GM21390 (cell line): ENCODE data around the gene NDUFA3.
A peak's percentile ranks its signal among the peaks of the same experiment; 100 is the strongest.

Experiments
- ATAC-seq: cut with Tn5 transposase; IDR thresholded peaks from one replicate; pipeline ENCODE4 v1.9.1; 2021; ENCODE audit not compliant: unreplicated experiment

The NDUFA3 gene

GRCh38 chr19:54107876-54108490 is 5.3 kb downstream of the NDUFA3 start:
- ATAC-seq = no peak

DNA sequence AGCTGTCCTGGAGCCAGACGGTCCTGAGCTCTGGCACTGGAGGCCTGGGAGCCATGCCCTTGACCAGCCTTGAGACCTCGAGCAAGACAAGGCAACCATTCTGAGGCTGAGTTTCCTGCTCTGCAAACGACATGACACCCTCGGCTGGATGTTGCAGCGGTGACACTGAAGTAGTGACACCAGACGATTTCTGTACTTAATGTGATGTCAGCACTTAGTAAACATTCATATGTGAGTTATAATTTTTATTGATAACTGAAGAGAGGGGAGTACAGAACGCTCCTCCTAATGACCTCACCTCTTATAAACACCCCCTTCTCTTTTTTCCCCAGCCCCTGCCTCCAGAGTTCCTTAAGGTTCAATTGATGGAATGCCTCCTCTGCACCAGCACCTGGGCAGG is 5.8 kb downstream of the NDUFA3 start:
- ATAC-seq = no peak

DNA sequence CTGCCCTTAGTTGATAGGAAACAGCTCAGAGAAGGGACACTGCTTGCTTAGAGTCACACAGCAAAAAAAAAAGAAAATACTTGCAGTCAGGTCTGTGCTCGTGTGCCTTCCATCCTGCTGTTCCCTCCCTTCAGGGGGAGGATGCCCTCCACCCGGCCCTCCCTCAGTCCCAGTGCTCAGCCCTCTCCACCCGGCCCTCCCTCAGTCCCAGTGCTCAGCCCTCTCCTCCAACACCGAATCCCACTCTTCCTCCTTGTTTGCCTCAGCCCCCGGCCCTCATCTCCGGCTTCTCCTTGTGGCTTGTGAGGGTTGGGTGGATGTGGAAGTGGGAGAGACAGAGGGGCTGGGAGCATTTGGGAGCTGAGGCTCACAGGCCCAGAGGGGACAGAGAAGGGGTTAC is 7.0 kb downstream of the NDUFA3 start:
- no peak for ATAC-seq

GRCh38 chr19:54114340-54115108 is 11.9 kb downstream of the NDUFA3 start:
- no peak for ATAC-seq

GRCh38 chr19:54115109-54116063 is 12.7 kb downstream of the NDUFA3 start, which contains the start of the genes PRPF31 and TFPT:
Gene PRPF31, plus strand, starts transcription at chr19:54115754. Its CDS starts 2,525 bp downstream, at chr19:54118279.
Gene TFPT, minus strand, starts transcription at chr19:54115657. Its CDS starts 388 bp downstream, at chr19:54115269.
- peak; percentile 77 for ATAC-seq

- ATAC-seq = no peak
These were observed 18.6 kb downstream of the NDUFA3 start for GRCh38 chr19:54121259-54121658.

DNA sequence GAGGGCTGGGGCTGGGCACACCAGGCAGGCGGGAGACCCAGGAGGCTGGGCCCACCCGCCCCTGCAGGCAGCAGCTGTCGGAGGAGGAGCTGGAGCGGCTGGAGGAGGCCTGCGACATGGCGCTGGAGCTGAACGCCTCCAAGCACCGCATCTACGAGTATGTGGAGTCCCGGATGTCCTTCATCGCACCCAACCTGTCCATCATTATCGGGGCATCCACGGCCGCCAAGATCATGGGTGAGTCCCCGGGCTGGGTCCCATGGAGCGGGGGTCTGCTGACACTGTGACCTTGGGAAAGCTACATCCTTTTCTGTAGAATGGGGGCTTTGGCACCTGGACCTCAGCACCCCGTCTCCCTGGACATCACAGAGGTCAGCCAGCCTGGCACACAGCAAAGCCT is 21.0 kb downstream of the NDUFA3 start:
- no peak for ATAC-seq

GRCh38 chr19:54124393-54124792 is 21.7 kb downstream of the NDUFA3 start:
- no peak for ATAC-seq

GRCh38 chr19:54125713-54126112 is 23.1 kb downstream of the NDUFA3 start:
- ATAC-seq = no peak

DNA sequence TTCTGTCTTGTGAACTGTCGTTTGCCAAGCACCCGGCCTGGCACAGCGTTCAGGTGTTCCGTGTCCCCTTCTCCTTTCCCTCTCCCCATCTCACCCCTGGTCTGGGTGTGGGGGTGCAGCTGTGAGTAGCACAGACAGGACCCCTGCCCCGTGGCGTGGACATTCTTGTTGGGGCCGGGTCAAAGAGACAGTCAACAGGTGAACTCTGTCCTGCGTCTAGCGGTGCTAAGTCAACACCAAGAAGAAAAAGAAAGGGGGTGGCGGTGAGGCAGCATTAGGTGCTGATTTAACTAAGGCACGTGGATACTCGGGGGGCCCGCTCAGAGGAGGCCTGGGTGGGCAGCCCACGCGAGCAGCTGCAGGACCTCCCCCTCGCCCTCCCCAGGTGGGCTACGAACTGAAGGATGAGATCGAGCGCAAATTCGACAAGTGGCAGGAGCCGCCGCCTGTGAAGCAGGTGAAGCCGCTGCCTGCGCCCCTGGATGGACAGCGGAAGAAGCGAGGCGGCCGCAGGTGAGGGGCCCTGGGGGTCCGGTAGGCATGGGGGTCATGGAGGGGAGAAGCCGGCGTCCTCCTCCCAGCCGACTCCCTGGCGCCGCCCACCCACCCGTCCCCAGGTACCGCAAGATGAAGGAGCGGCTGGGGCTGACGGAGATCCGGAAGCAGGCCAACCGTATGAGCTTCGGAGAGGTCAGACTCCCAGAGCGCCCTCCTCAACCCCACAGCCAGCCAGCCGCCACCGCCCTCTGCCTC is 25.2 kb downstream of the NDUFA3 start:
- ATAC-seq = no peak

DNA sequence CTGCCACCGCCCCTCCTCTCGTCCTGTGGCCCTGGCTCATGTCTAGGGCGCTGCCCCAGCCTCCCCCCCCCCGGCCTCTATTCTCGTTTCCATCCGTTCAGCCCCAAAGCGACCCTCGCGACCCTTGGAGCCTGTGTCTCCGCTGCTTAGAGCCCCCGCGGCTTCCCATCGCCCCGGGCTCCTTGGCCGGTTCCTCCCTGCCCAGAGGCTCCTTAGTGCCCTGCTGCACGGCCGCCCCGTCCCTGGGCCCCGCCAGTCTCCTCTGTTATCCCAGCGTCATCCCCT is 25.7 kb downstream of the NDUFA3 start:
- no peak for ATAC-seq

DNA sequence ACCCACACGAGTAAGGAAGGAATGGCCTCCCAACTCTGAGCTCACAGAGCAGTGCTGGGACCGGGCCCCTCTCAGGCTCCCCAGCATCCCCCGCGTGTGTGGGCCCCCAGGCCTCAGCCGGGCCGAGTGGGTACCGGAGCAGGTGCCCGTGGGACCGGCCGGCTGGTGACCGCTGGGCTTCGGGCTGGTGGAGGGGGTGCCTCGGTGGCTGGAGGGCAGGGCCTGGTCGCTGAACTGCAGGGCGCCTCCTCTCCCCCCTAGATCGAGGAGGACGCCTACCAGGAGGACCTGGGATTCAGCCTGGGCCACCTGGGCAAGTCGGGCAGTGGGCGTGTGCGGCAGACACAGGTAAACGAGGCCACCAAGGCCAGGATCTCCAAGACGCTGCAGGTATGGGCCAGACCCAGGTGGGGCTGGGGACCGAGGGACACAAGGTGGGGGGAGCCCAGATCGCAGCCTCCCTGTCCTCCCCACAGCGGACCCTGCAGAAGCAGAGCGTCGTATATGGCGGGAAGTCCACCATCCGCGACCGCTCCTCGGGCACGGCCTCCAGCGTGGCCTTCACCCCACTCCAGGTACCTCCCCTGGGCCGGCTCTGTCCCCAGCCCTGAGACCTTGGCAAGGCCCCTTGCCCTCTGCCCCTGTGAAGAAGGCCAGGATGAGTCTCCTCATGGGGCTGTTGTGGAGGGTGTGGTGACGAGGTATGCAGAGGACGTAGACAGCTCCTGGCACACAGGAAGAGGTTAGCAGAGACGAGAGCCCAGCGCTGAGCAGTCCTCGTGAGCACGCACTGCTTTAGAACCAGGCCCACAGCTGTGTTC is 26.4 kb downstream of the NDUFA3 start:
- ATAC-seq = no peak

DNA sequence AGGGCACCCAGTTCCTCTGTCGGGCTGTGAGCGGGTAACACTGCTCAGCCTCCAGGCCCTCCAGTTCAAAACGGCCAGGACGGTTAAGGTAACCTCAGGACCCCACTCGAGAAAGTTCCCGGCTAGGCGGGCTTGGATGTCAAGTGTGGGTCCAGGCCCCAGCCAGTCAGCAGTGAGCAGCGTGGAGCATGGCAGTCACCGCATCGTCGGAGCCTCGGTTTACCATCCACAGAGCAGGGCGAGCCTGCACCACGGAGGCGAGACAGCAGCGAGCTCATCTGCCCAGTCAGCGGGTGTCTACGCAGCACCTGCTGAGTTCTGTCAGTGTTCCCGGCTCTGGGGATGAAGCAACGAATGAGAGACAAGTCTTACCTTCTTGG is 27.0 kb downstream of the NDUFA3 start:
- no peak for ATAC-seq

- ATAC-seq = no peak
These were observed 30.8 kb downstream of the NDUFA3 start for GRCh38 chr19:54133312-54133956.

DNA sequence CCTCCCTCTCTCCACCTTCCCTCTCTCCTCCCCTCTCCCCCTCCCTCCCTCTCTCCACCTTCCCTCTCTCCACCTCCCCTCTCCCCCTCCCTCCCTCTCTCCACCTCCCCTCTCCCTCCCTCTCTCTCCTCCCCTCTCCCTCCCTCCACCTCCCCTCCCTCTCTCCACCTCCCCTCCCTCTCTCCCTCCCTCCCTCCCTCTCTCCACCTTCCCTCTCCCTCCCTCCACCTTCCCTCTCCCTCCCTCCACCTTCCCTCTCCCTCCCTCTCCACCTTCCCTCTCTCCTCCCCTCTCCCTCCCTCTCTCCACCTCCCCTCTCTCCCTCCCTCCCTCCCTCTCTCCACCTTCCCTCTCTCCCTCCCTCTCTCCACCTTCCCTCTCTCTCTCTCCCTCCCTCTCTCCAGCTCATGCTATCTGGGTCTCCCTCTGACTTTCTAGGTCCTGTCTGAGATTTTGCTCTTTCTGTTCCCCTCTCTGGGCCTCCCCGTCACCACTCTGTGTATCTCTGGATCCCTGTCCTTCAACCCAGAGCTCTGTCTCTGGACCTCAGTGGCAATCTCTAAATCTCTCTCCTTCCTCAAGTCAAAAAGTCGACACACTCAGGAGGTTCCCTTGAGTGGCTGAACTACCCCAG is 31.4 kb downstream of the NDUFA3 start:
- no peak for ATAC-seq

GRCh38 chr19:54136086-54136863 is 33.6 kb downstream of the NDUFA3 start:
- peak; percentile 0 for ATAC-seq

DNA sequence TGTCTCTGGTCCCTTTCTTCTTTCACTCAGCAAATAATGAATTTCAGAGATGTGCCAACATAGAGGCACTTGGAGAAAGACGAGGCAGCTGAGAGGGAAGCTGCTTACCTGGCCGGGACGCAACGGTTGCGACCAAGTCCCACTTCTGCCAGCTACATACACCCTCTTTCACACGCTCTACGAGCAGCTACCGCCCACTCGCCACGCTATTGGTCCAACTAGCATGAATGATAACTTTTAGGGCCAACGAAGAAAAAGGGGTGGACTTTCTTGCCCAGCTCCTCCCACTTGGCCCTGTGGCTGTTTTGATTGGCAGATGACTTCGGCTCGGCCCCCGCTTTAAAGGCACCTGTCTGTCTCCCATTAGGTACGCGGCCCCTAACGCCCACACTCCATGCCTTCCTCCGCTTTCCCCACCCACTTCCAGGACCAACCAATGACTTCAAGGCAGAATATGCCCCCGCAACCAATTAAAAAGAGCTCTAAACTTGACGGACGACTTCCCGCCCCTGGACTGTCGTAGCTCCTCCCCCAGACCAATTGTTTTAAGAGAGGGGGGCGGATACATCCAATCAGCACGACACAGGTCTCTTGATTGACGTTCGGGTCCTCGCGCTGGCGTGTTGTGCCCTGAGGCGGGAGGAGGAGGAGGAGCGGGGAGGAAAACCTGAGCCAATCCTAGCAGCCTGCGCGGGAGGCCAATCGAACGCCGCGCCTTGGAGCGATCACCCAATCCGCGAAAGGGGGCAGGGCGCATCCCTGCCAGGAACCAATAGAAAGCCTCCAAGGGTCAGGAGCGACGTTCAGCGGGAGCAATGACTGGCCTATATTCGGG is 34.4 kb downstream of the NDUFA3 start:
- ATAC-seq = peak; percentile 77
